SK-N-SH treated with all-trans-retinoic acid at 6 μM for 48 hours (cell line): ENCODE data around the gene PSMB5.

Source experiments
- ATAC-seq: fragments of 200-7000 bp; cut with Tn5 transposase; 3 replicates; pipeline ENCODE4 v1.9.1; 2020; ENCODE audit warnings: mild to moderate bottlenecking, moderate library complexity
- ARNTL ChIP-seq: fragments of 450-650 bp; formaldehyde crosslinking; IDR thresholded peaks from 2 replicates; pipeline ENCODE4 v1.5.0; 2020; ENCODE audit warnings: low read depth, mild to moderate bottlenecking, moderate library complexity, borderline replicate concordance
- BACH2 ChIP-seq: fragments of 250-450 bp; sonication (Bioruptor Pico); IDR thresholded peaks from 2 replicates; pipeline ENCODE4 v1.9.0; 2021; ENCODE audit warnings: mild to moderate bottlenecking, borderline replicate concordance
- CSRNP3 ChIP-seq: fragments of 250-450 bp; sonication (Bioruptor Pico); IDR thresholded peaks from 2 replicates; pipeline ENCODE4 v1.5.1; 2021; ENCODE audit warnings: mild to moderate bottlenecking, moderate library complexity
- ESRRG ChIP-seq: fragments of 250-450 bp; sonication (Bioruptor Pico); IDR thresholded peaks from 2 replicates; pipeline ENCODE4 v1.6.1; 2021; ENCODE audit warnings: mild to moderate bottlenecking
- PATZ1 ChIP-seq: fragments of 250-450 bp; sonication (Bioruptor Pico); IDR thresholded peaks from 2 replicates; pipeline ENCODE4 v1.8.0; 2020; ENCODE audit warnings: mild to moderate bottlenecking, moderate library complexity, borderline replicate concordance
- PPARA ChIP-seq: fragments of 250-450 bp; sonication (Bioruptor Pico); IDR thresholded peaks from 2 replicates; pipeline ENCODE4 v1.5.0; 2020; ENCODE audit warnings: mild to moderate bottlenecking, borderline replicate concordance
- RARB ChIP-seq: fragments of 250-450 bp; sonication (Bioruptor Pico); IDR thresholded peaks from 2 replicates; pipeline ENCODE4 v1.8.0; 2021; ENCODE audit warnings: mild to moderate bottlenecking, moderate library complexity
- SNAI2 ChIP-seq: fragments of 250-450 bp; sonication (Bioruptor Pico); IDR thresholded peaks from 2 replicates; pipeline ENCODE4 v1.5.0; 2020; ENCODE audit warnings: mild to moderate bottlenecking, moderate library complexity
- TCF4 ChIP-seq: fragments of 250-450 bp; sonication (Bioruptor Pico); IDR thresholded peaks from 2 replicates; pipeline ENCODE4 v1.8.0; 2021; ENCODE audit warnings: mild to moderate bottlenecking, moderate library complexity, borderline replicate concordance
- TOX ChIP-seq: fragments of 250-450 bp; sonication (Bioruptor Pico); IDR thresholded peaks from 2 replicates; pipeline ENCODE4 v1.8.0; 2021; ENCODE audit warnings: mild to moderate bottlenecking, moderate library complexity, borderline replicate concordance
- TSHZ2 ChIP-seq: fragments of 250-450 bp; sonication (Bioruptor Pico); IDR thresholded peaks from 2 replicates; pipeline ENCODE4 v1.5.0; 2020; ENCODE audit warnings: mild to moderate bottlenecking, moderate library complexity
- ZFP3 ChIP-seq: fragments of 250-450 bp; sonication (Bioruptor Pico); IDR thresholded peaks from 2 replicates; pipeline ENCODE4 v1.5.0; 2020; ENCODE audit warnings: mild to moderate bottlenecking, moderate library complexity
- ZFP30 ChIP-seq: fragments of 450-650 bp; formaldehyde crosslinking; IDR thresholded peaks from 2 replicates; pipeline ENCODE4 v1.5.0; 2022; ENCODE audit warnings: mild to moderate bottlenecking, moderate library complexity
- ZNF8 ChIP-seq: fragments of 450-650 bp; formaldehyde crosslinking; IDR thresholded peaks from 2 replicates; pipeline ENCODE4 v1.5.0; 2020; ENCODE audit warnings: mild to moderate bottlenecking, moderate library complexity

PSMB5 gene

DNA sequence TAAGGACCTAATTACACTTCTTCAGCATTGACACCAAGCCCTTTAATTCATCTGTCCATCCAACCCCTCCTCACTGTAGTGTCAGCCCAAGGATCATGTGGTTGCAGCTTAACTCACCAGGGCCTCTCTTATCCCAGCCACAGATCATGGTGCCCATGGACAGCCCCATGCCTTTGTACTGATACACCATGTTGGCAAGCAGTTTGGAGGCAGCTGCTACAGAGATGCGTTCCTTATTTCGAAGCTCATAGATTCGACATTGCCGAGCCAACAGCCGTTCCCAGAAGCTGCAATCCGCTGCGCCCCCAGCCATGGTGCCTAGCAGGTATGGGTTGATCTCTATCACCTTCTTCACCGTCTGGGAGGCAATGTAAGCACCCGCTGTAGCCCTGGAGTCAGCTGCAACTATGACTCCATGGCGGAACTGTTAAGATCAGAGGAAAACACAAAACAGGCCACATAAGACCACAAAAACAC lies 1.4 kb downstream of the PSMB5 start (continued):
- TF ChIP-seq PATZ1, result no peak
- TF ChIP-seq, all 23 proteins: peak for 0

DNA sequence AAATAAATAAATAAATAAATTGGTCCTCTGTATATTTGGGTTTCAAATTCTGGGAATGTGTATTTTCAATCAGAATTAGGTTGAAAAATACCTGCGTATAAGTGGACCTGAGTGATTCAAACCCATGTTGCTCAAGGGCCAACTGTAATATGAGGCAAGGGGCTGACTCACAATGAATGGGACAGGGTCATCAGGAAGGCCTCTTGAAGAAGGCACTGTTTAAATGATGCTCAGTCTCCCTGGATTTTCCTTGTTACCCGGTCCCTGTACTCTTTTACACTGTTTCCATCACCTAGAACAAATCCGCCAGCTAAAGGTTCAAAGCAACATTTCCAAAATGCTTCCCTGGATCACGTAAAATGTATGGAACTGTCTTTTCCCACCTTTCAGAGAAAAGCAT lies 3.8 kb downstream of the PSMB5 start:
- TF ChIP-seq ESRRG (CRISPR knock-in tag) (no peak), ZFP30 (CRISPR knock-in tag) (no peak), ZFP3 (CRISPR knock-in tag) (no peak), CSRNP3 (CRISPR knock-in tag) (no peak)
- no peak for ATAC-seq

DNA sequence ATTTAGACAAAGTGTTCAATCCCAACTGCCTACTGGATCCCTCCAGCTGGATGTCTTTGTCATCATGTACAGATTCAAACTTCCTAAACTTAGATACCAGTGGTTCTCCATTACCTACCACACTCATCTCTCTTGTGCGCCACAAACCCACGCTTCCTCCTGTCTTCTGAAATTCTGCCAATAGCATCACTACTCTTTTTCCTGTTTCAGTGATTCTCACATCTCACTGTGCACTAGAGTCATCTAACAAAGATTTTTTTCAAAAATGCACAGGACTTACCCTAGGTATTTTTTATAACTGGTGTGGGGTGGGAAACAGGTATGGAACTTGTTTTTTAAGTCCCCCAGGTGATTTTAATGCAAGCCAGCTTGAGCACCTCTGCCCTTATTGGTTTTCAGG lies 5.9 kb downstream of the PSMB5 start:
- ATAC-seq, result no peak
- TF ChIP-seq ZNF8 (CRISPR knock-in tag) (no peak), SNAI2 (CRISPR knock-in tag) (no peak), BACH2 (CRISPR knock-in tag) (no peak), ARNTL (no peak), PPARA (CRISPR knock-in tag) (no peak), TOX (CRISPR knock-in tag) (no peak), CSRNP3 (CRISPR knock-in tag) (no peak), PATZ1 (no peak), RARB (no peak)

GRCh38 chr14:23025151-23025814 lies 9.4 kb downstream of the PSMB5 start:
- TF ChIP-seq TSHZ2 (CRISPR knock-in tag) (no peak), TCF4 (no peak), PATZ1 (no peak)
- ATAC-seq, result no peak
